CD1c-positive myeloid dendritic cell (primary cell): ENCODE results near the gene OR8D2.

Experiments
- DNase-seq: peaks from one replicate; pipeline ENCODE4 v3.0.0-alpha.2; 2016; ENCODE audit errors: extremely low spot score

OR8D2 gene

DNA sequence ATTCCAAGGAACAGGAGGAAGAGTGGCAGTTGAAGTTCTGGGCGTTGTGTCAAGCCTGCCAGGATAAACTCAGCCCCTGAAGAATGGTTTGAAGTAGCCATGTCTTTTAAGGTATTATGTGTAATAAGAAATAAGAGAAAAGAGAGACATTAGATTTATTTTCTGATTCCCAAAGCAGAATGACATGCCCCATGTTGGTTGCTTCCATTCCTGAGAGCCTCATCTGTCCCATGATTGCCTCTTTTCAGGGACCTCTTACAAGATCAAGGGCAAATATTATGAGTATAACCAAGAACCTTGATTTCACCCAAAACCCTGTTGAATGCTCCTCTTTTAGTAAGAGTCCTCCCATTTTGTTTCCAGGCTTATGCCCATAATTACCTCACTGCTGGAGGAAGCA, at the start of gene OR8D2:
OR8D2 (minus strand) TSS at position 101 of the 400 bp plus-strand sequence; CDS start at position 101, 0 bp downstream.
- DNase-seq: no peak

GRCh38 chr11:124359566-124359965, 39.6 kb upstream of the OR8D2 start:
- DNase-seq: no peak

DNA sequence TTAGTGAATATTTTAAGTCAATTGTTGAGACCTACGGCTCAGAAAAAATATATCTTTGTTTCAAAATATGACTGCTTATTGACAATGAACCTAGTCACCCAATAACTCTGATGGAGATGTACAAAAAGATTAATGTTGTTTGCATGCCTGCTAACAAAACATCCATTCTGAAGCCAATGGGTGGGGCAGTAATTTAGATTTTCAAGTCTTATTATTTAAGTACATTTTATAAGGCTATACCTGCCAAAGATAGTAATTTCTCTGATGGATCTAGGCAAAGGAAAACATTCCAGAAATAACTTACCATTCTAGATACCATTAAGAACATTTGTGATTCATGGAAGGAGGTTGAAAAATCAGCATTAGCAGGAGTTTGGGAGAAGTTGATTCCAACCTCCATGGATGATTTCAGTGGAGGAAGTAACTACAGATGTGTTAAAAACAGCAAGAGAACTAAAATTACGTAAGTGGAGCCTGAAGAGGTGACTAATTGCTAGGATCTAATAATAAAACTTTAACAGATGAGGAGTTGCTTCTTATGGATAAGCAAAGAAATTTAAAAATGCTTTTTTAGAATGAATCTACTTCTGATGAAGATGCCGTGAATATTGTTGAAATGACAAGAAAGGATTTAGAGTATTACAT, 26.4 kb upstream of the OR8D2 start:
- DNase-seq: peak; percentile 22

- DNase-seq: no peak
Observed at GRCh38 chr11:124344346-124344745, 24.3 kb upstream of the OR8D2 start.

GRCh38 chr11:124340142-124340447, 20.1 kb upstream of the OR8D2 start:
- DNase-seq: no peak

DNA sequence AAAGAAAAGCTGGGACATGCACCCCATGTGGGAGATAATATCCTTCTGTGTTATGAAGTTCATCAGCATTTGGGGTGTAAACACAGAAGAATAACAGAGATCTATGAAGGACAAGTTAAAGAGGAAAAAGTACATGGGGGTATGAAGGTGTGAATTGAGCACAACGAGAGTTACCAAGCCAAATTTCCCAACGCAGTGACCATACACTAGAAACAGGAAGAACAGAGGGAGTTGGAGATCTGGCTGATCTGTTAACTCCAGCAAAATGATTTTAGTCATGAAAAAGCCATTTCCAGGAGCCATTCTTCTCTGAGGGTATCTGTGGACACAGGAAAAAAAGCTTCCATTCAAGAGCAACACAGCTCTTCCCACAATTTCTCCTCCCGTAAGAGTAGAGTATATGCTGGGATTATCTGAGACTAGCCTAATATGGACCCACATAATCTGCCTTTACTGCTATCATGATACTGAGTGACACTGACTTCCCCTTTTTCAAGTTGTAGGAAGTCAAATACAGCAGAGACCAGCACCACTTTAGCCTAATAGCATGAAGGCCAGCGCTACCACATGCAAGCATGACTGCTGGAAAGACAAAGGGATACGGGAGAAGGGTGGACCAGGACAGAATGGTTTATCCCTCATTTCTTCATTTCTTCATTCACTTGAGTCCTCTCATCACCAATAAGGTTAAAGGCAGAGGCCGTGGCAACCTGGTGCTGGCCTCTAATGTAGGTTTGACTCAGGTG, 19.6 kb upstream of the OR8D2 start:
- DNase-seq: peak; percentile 43

DNA sequence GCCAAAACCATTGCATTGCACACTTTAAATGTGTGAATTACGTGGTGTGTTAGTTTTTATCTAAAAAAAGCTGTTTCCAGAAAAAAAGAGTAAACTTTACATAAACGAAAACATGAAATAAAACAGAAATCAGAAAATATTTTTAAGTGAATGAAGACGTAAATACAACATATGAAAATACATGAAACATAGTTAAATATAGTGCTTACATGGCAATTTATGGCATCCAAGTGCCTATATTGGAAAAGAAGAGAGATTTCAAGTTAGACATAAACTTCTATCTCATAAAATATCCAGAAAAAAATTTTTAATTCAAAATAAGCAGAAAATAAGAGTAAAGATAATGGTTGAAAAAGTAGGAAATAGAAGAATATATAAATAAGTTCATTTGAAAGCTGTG, 11.9 kb upstream of the OR8D2 start:
- DNase-seq: no peak

DNA sequence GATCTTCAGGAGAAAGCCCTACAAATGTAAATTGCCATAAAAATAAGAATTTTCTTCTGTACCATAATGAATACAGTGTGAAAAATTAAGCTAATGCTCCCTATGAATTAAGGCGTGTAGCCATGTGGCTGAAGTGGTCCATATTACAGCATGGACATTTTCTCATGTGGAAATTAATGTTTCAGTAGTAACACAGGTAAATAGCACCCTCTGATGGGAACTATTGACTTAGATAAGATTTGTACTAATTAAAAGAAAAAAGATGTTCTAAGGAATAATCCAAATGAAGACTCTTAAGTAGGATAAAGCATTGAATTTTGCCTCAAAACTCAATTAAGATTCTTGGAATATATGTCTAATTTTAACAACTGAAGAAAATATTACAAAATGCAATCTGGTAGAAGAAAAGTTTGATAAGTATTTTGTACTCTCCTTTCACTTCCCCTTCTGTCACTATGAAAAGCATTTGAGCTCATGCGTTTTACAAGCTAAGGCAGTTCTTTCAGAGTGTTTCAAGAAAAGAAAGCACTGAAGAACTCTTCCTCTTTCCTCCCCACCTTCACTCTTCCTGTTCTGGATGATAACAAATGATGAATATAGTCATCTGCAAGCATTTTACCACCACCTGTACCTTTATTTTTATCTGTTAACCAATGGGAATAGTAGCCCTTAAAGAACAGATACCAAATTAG, 9.9 kb upstream of the OR8D2 start:
- DNase-seq: peak; percentile 73

DNA sequence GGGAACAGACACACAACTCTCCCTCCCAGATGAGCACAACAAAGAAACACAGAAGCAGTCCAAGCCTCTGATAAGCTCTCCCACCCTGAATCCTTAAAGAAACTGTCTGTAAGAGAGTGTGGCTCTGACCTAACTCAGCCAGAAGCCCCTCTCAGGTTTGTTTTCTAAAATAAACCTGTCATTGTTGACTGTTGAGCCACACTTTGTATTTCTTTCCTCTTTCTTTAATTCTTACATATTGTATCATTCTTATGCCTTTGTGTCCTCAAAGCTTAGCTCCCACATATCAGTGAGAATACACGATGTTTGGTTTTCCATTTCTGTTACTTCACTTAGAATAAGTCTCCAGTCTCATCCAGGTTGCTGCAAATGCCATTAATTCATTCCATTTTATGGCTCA, 7.8 kb upstream of the OR8D2 start:
- no peak for DNase-seq

DNA sequence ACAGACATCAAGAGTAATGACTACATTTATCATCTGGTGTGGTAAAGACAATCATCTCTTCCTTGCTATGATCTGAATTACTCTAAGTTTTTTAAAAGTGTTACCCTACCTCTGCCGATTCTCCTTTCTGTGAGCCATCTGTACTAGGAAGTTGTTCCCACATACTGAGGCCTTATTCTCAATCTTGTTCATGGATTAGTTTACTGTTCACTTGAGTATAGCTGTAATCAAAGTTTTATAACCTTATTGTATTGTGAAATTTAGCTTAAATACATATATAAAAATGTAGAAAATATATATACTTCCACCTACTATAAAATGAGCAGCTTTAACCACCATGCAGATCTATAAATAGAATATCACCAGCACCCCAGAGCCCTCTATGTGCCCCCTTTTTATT, 2.4 kb upstream of the OR8D2 start:
- DNase-seq: no peak

- DNase-seq: no peak
Observed at GRCh38 chr11:124315052-124315451, 4.9 kb downstream of the OR8D2 start.

DNA sequence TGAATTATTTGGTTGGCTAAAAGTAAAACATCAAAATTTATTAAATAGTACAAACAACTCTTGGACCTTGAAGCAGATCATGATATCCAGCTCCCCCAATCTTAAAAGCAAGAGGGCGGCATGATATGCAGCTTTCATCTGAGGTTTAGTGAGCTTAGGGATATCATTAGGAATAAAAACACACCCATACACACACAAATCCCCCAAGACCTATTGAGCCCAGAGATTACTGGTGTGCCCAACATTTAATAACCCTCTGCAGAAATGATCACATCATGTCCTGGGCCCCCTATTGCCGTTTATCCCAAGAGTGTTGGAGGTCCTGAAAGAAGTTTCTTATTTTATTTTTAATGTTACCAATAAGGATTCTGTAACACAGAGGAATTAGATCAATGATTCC, 6.1 kb downstream of the OR8D2 start, which contains the start of gene OR8D1:
OR8D1 (minus strand) TSS at position 101 of the 400 bp plus-strand sequence. CDS start 3,183 bp downstream, outside the sequence.
- no peak for DNase-seq

DNA sequence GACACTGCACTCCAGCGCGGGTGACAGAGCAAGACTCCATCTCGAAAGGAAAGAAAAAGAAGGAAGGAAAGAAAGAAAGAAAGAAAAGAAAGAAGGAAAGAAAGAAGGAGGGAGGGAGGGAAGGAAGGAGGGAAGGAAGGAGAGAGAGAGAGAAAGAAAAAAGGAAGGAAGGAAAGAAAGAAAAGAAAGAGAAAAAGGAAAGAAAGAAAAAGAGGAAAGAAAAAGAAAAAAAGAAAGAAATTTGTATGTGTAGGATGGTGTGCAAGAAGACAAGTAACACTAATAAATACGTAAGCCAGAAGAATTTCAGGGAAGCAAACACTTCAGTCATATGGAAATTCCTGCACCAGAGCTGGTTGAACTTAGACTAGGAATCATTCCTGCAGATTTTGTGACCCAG, 6.9 kb downstream of the OR8D2 start:
- no peak for DNase-seq

GRCh38 chr11:124311670-124312069, 8.3 kb downstream of the OR8D2 start:
- DNase-seq: no peak

DNA sequence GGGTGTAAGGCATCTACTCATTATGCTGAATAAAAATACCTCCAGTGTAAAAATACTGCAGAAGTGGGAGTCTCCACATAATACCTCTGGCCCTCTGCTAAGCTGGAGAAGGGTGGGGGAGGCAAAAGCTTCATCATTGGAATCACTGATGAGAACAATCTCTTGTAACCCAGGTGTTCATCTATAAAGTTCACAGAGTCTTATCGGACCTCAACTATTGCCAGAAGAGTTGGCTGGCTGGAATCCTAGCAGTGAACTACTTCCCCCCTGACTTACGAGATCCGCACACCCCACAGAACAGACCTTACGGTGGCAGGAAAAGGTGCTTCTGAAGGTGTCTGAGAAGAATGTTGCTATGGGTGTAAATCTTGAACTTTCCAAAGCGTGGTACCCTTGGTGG, 8.7 kb downstream of the OR8D2 start:
- no peak for DNase-seq

GRCh38 chr11:124310721-124311120, 9.3 kb downstream of the OR8D2 start:
- no peak for DNase-seq

DNA sequence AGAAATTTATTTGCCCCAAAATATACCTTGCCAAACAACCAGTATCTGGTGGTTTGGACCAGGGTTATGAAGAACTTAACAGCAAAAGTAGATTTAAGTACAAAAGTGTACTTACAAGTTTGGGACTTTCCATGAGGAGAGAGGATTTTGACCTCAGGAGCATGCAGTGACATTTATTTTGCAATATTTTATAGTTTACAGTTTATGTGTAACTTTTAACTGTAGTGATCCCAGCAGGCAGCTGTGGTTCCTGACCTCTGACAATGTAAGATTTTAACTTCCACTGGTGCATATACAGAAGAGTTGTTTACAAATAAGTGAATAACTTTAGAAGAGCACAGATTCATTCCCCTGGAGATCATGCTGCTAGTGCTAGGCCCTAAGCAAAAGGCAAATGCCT, 12.9 kb downstream of the OR8D2 start:
- no peak for DNase-seq

DNA sequence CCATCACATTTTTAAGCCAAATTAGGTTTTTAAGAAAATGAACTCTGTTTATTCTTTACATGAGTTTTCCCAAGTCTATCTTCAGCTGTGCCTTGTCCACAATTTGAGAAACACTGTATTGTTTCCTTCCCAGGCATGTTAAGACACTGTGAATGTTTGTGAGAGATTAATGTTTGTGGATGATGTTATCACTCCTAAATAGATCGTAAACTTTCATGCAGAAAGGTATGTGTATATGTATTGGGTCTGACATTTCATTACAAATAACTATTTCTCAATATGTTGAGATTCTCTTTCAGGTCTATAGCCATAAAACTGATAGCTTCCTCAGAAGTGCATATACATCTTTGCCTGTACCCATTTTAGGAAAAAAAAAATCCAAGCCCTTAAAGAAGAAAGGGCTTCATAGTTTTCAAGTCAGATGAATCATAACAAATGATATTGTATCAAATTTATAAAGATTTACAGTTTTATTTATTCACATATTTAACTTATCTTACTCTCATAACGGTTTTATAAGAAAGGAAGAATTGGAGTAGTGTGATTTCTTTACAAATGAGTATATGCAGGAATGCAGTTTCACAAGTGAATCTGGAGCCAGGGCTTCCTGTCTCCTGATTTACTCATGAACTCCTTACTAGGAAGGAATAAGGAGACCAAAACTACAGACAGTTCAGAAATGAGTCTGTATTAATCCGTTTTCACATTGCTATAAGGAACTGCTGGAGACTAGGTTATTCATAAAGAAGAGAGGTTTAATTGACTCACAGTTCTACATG, 17.5 kb downstream of the OR8D2 start:
- DNase-seq: no peak

DNA sequence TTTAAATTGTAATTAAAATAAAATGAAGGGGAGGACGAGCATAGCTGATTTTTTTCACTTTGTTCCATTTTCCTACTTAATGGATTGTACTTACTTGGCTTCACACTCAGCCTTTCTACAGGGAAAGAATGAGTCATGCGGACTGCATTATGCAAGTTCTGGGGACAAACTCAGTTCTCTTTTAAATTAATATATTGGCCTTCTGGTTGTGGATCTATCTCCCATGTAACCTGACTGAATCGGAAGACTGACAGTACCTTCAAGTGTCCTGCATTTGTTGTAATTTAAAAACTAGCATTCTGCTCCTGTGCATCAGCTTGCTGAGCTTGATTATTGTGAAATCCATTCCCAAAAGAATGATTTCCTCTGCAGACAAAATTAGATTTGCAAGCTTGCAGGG, 18.4 kb downstream of the OR8D2 start:
- no peak for DNase-seq

- DNase-seq: no peak
Observed at GRCh38 chr11:124297921-124298320, 22.1 kb downstream of the OR8D2 start.

GRCh38 chr11:124296016-124296415, 24.0 kb downstream of the OR8D2 start:
- no peak for DNase-seq

DNA sequence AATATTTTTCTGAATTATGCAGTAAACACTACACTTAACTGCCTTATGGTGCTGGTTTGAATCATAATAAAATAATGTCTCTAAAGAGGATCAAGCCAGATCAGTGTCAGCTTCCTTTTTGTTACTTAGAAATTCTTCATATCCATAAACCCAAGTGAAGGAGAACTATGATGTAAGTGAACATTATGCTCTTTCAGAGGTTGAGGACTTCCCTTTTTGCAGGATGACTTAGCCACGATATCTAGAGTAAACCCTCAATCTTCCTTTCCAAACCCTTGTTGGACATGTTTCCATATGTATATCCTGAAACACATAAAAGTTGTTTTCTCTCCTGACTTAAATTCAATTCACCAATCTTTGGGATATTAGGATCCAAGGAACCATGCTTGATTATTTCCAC, 25.3 kb downstream of the OR8D2 start:
- peak; percentile 41 for DNase-seq
